Activated naive CD4-positive, alpha-beta T cell treated with anti-CD3 and anti-CD28 coated beads for 36 hours (primary cell): ENCODE results near the gene SYTL2. TPM values are rescaled to one million over a fixed set of nuclear protein-coding genes. Genes with fewer than 3 reads are reported as not detected.
A peak's percentile ranks its signal among the peaks of the same experiment; 100 is the strongest.

Experiments used
- CTCF ChIA-PET: fragments of 350-600 bp; sonication (Branson Sonifier 250); formaldehyde crosslinking; loops from one replicate; lab custom pipeline; 2021; ENCODE audit warnings: antibody characterized with exemption; lab: Charles Lee
- DNase-seq: peaks from one replicate; pipeline ENCODE4 v3.0.0-alpha.2; 2020
- H3K27ac Mint-ChIP-seq: one replicate; pipeline ENCODE4 v1.8.0; 2021; ENCODE audit warnings: mild to moderate bottlenecking, mixed read lengths
- H3K27me3 Mint-ChIP-seq: one replicate; pipeline ENCODE4 v1.8.0; 2021; ENCODE audit warnings: low read depth, mixed read lengths
- H3K36me3 Mint-ChIP-seq: one replicate; pipeline ENCODE4 v1.8.0; 2021; ENCODE audit warnings: low read depth, mixed read lengths
- H3K4me1 Mint-ChIP-seq: one replicate; pipeline ENCODE4 v1.8.0; 2021; ENCODE audit warnings: low read depth, mixed read lengths
- H3K4me3 Mint-ChIP-seq: one replicate; pipeline ENCODE4 v1.8.0; 2021; ENCODE audit warnings: mild to moderate bottlenecking, moderate library complexity, mixed read lengths
- H3K9me3 Mint-ChIP-seq: one replicate; pipeline ENCODE4 v1.8.0; 2021; ENCODE audit warnings: mixed read lengths
- intact Hi-C: fragments of 100-400 bp; cut with micrococcal nuclease; formaldehyde crosslinking; loops from one replicate; pipeline ENCODE4 v1.15.1; 2023
- total RNA-seq, 2 experiments: library from RNA; stranded (reverse); gene quantifications; one replicate each; pipeline ENCODE4 v1.2.3, GENCODE V29; 2021

SYTL2 gene
- total RNA-seq, 2 experiments from 2014 or later, result 13.8 to 13.9 TPM

- Mint-ChIP-seq H3K9me3 (no peaks in the 10 kb centered on the region), H3K36me3 (no peaks in the 10 kb centered on the region), H3K27me3 (no peaks in the 10 kb centered on the region), H3K4me3 (no peak overlapping the region), H3K4me1 (peaks cover 8% of the 10 kb centered on the region), H3K27ac (no peak overlapping the region)
- DNase-seq, result no peak
- CTCF ChIA-PET, result interaction anchor here (0.9 to 1.2 kb wide), 2 partner anchors 16 to 105 kb away, joined by 3 to 6 read pairs; no protein-coding TSS in a partner anchor
- intact Hi-C loops, result no loop called here
Observed at GRCh38 chr11:85718991-85719807, 91.7 kb downstream of the SYTL2 start.

- H3K36me3 Mint-ChIP-seq, result no peaks in the 10 kb centered on the region
- no peak overlapping the region for H3K27ac Mint-ChIP-seq
- H3K4me3 Mint-ChIP-seq, result no peak overlapping the region
- CTCF ChIA-PET, result interaction anchor here (1.2 to 1.4 kb wide), 2 partner anchors 106 to 107 kb away, joined by 3 read pairs; no protein-coding TSS in a partner anchor
- H3K9me3 Mint-ChIP-seq, result no peaks in the 10 kb centered on the region
- peaks cover 8% of the 10 kb centered on the region for H3K4me1 Mint-ChIP-seq
- intact Hi-C loops, result no loop called here
- no peaks in the 10 kb centered on the region for H3K27me3 Mint-ChIP-seq
- no peak for DNase-seq
Observed at GRCh38 chr11:85718126-85718943, 92.6 kb downstream of the SYTL2 start.

GRCh38 chr11:85717429-85717828 lies 93.5 kb downstream of the SYTL2 start:
- Mint-ChIP-seq H3K9me3 (no peaks in the 10 kb centered on the region), H3K27me3 (no peaks in the 10 kb centered on the region), H3K27ac (no peak overlapping the region), H3K4me3 (no peak overlapping the region), H3K36me3 (no peaks in the 10 kb centered on the region), H3K4me1 (peaks cover 8% of the 10 kb centered on the region)
- DNase-seq, result no peak
- intact Hi-C loops, result loop anchor here (2.0 kb wide), 1 partner anchor 33 kb away; no protein-coding TSS in a partner anchor
- CTCF ChIA-PET, result interaction anchor here (1.2 to 1.4 kb wide), 2 partner anchors 107 to 108 kb away, joined by 3 read pairs; no protein-coding TSS in a partner anchor

- no peaks in the 10 kb centered on the region for H3K9me3 Mint-ChIP-seq
- peaks cover 8% of the 10 kb centered on the region for H3K4me1 Mint-ChIP-seq
- no peaks in the 10 kb centered on the region for H3K27me3 Mint-ChIP-seq
- no peak overlapping the region for H3K4me3 Mint-ChIP-seq
- CTCF ChIA-PET, result interaction anchor here (1.1 kb wide), 1 partner anchor 142 kb away, joined by 3 read pairs; the partner anchor contains the start of gene CCDC83
- no peak overlapping the region for H3K27ac Mint-ChIP-seq
- no peak for DNase-seq
- intact Hi-C loops, result no loop called here
- H3K36me3 Mint-ChIP-seq, result no peaks in the 10 kb centered on the region
Observed at GRCh38 chr11:85712953-85713352, 98.0 kb downstream of the SYTL2 start.

- Mint-ChIP-seq H3K36me3 (no peaks in the 10 kb centered on the region), H3K4me3 (no peak overlapping the region), H3K27me3 (no peaks in the 10 kb centered on the region), H3K27ac (no peak overlapping the region), H3K4me1 (no peaks in the 10 kb centered on the region), H3K9me3 (no peaks in the 10 kb centered on the region)
- DNase-seq, result no peak
- intact Hi-C loops, result no loop called here
- CTCF ChIA-PET, result interaction anchor here (0.6 to 0.7 kb wide), 2 partner anchors 11 to 668 kb away, joined by 5 read pairs; no protein-coding TSS in a partner anchor
Observed at GRCh38 chr11:85710917-85711316, 100.0 kb downstream of the SYTL2 start.

GRCh38 chr11:85709941-85710702 lies 100.8 kb downstream of the SYTL2 start:
- Mint-ChIP-seq H3K4me1 (no peaks in the 10 kb centered on the region), H3K27ac (no peak overlapping the region), H3K4me3 (no peak overlapping the region), H3K27me3 (no peaks in the 10 kb centered on the region), H3K36me3 (no peaks in the 10 kb centered on the region), H3K9me3 (no peaks in the 10 kb centered on the region)
- DNase-seq, result no peak
- intact Hi-C loops, result no loop called here
- CTCF ChIA-PET, result interaction anchor here (0.6 kb wide), 1 partner anchor 10 kb away, joined by 5 read pairs; no protein-coding TSS in a partner anchor

GRCh38 chr11:85705800-85706199 lies 105.1 kb downstream of the SYTL2 start:
- peaks cover 2% of the 10 kb centered on the region for H3K36me3 Mint-ChIP-seq
- H3K4me1 Mint-ChIP-seq, result peaks cover under 1% of the 10 kb centered on the region
- CTCF ChIA-PET, result no interaction called here
- no peak overlapping the region for H3K27ac Mint-ChIP-seq
- DNase-seq, result no peak
- no peaks in the 10 kb centered on the region for H3K9me3 Mint-ChIP-seq
- H3K4me3 Mint-ChIP-seq, result no peak overlapping the region
- intact Hi-C loops, result no loop called here
- no peaks in the 10 kb centered on the region for H3K27me3 Mint-ChIP-seq

- no peaks in the 10 kb centered on the region for H3K9me3 Mint-ChIP-seq
- CTCF ChIA-PET, result no interaction called here
Observed at GRCh38 chr11:85704967-85705366, 106.0 kb downstream of the SYTL2 start.

GRCh38 chr11:85699957-85700741 lies 110.8 kb downstream of the SYTL2 start:
- no peak overlapping the region for H3K4me3 Mint-ChIP-seq
- peaks cover 2% of the 10 kb centered on the region for H3K36me3 Mint-ChIP-seq
- H3K27ac Mint-ChIP-seq, result peak overlapping the region; percentile 36
- H3K4me1 Mint-ChIP-seq, result peaks cover 35% of the 10 kb centered on the region
- intact Hi-C loops, result loop anchor here (1.0 to 5.0 kb wide), 10 partner anchors 15 to 893 kb away; partner anchors contain the start of gene CREBZF
- H3K27me3 Mint-ChIP-seq, result no peaks in the 10 kb centered on the region
- CTCF ChIA-PET, result interaction anchor here (0.5 to 1.8 kb wide), 5 partner anchors 11 to 93 kb away, joined by 3 to 5 read pairs (median 3); no protein-coding TSS in a partner anchor
- no peak for DNase-seq
- H3K9me3 Mint-ChIP-seq, result no peaks in the 10 kb centered on the region

More at GRCh38 chr11:85704967-85705366, 106.0 kb downstream of the SYTL2 start:
- peaks cover 9% of the 10 kb centered on the region for H3K4me1 Mint-ChIP-seq
- intact Hi-C loops, result loop anchor here (5.0 kb wide), 1 partner anchor 712 kb away; no protein-coding TSS in a partner anchor
- no peak for DNase-seq
- H3K27ac Mint-ChIP-seq, result no peak overlapping the region
- H3K36me3 Mint-ChIP-seq, result peaks cover 2% of the 10 kb centered on the region
- H3K4me3 Mint-ChIP-seq, result no peak overlapping the region
- no peaks in the 10 kb centered on the region for H3K27me3 Mint-ChIP-seq

GRCh38 chr11:85698195-85698594 lies 112.7 kb downstream of the SYTL2 start:
- Mint-ChIP-seq H3K4me3 (no peak overlapping the region), H3K4me1 (peaks cover 35% of the 10 kb centered on the region), H3K27me3 (no peaks in the 10 kb centered on the region), H3K36me3 (no peaks in the 10 kb centered on the region), H3K27ac (peak overlapping the region; percentile 50), H3K9me3 (no peaks in the 10 kb centered on the region)
- CTCF ChIA-PET, result interaction anchor here (0.5 to 1.3 kb wide), 3 partner anchors 10 to 129 kb away, joined by 3 to 4 read pairs (median 3); no protein-coding TSS in a partner anchor
- DNase-seq, result no peak
- intact Hi-C loops, result loop anchor here (2.0 to 5.0 kb wide), 2 partner anchors 15 to 519 kb away; no protein-coding TSS in a partner anchor

- Mint-ChIP-seq H3K4me3 (no peak overlapping the region), H3K27ac (no peak overlapping the region), H3K9me3 (no peaks in the 10 kb centered on the region), H3K4me1 (peaks cover 35% of the 10 kb centered on the region), H3K36me3 (no peaks in the 10 kb centered on the region), H3K27me3 (no peaks in the 10 kb centered on the region)
- no peak for DNase-seq
- CTCF ChIA-PET, result interaction anchor here (0.5 to 1.3 kb wide), 3 partner anchors 10 to 129 kb away, joined by 3 to 4 read pairs (median 3); no protein-coding TSS in a partner anchor
- intact Hi-C loops, result loop anchor here (2.0 to 5.0 kb wide), 2 partner anchors 15 to 520 kb away; no protein-coding TSS in a partner anchor
Observed at GRCh38 chr11:85697747-85698146, 113.2 kb downstream of the SYTL2 start.
